ENCODE data around the gene SYT15. TPM values are rescaled to one million over a fixed set of nuclear protein-coding genes. Genes with fewer than 3 reads are reported as not detected.

Gene SYT15
- polyA plus RNA-seq, 1 of the 3 experiments (the other 2 are of a cell fraction), result 0.07 TPM

DNA sequence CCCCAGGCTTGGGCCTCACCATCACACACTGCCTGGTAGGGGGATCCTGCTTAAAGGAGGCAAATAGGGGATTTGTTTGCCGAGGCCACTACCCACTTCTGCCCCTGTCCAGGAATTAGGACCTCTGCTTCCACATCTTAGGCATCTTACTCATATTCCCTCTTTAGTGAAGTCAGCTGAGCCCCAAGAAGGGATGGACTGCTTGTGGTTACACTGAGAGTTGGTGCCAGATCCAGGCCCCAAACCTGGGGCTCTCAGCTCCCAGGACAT is 20.9 kb upstream of the SYT15 start (continued):
- no peak for TF ChIP-seq JUND (IDR thresholded peaks at IDR 0.05)
- no peak for TF ChIP-seq RFX5 (IDR thresholded peaks at IDR 0.05; ENCODE audit: low read length)

DNA sequence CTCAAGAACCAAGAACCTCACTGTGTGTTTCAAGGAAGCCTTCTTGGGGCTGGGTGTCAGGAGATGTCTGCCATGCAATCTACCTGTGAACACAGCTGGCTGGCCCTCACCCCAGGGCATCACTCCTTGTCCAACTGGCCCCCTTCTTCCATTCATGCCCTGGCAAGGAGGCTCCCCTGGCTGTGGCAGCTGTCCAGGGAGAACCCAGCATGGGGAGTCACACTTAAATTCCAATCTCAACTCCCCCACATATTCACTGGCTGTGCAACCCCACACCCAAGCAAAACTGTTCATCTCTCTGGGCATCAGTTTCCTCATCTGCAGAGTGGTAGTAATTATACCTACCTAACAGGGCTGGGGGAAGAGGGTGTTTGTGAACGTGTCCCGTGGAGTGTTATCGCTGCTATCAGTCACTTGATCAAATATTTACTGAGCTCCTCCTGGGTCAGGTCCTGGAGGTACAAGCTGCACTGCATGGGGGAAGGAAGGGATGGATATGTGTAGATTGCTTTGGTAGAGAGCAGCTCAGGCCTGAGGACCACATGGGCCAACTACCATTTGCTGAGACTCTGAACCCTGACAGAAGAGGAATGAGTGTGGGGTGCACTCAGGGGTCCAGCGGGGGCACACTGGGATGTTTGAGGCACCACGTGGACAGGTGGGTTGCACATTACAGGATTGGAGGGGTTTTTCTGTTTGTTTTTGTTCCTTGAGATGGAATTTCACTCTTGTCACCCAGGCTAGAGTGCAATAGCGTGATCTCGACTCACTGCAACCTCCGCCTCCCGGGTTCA is 20.3 kb upstream of the SYT15 start:
- no peaks in the 10 kb centered on the region for H4K20me1 ChIP-seq (ENCODE audit: insufficient read depth)
- H3K36me3 ChIP-seq (replicated peaks in 1 of 2; ENCODE audit: control insufficient read depth in 1 of 2, insufficient read depth in 2 of 2, low read length in 1 of 2), result no peaks in the 10 kb centered on the region
- no peak for TF ChIP-seq TCF12 (IDR thresholded peaks at IDR 0.05)
- TF ChIP-seq FOSL2 (IDR thresholded peaks at IDR 0.05; ENCODE audit: borderline replicate concordance, low read depth), result no peak
- TF ChIP-seq MAX (IDR thresholded peaks at IDR 0.05; ENCODE audit: low read depth), result no peak
- TF ChIP-seq, protein P1, sequence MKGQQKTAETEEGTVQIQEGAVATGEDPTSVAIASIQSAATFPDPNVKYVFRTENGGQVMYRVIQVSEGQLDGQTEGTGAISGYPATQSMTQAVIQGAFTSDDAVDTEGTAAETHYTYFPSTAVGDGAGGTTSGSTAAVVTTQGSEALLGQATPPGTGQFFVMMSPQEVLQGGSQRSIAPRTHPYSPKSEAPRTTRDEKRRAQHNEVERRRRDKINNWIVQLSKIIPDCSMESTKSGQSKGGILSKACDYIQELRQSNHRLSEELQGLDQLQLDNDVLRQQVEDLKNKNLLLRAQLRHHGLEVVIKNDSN (IDR thresholded peaks at IDR 0.05; ENCODE audit: borderline replicate concordance, low read depth), result no peak
- H3K79me2 ChIP-seq (ENCODE audit: insufficient read depth), result no peaks in the 10 kb centered on the region
- no peak overlapping the region for H3K27ac ChIP-seq (ENCODE audit: low read depth in 2 of 2, low read length in 1 of 2)
- H2AFZ ChIP-seq (ENCODE audit: low read depth), result no peak overlapping the region
- no peaks in the 10 kb centered on the region for H3F3A ChIP-seq (replicated peaks; ENCODE audit: insufficient read depth)
- DNase-seq, result no peak
- H3K9me3 ChIP-seq, result no peaks in the 10 kb centered on the region
- no peak overlapping the region for H3K4me3 ChIP-seq (ENCODE audit: low read depth in 2 of 2, low read length in 1 of 2)
- WGBS (ENCODE audit: low lambda C conversion rate), result 69% methylated on average over 9 of the region's 9 CpGs
- ChIA-PET POLR2A (no interaction called here), CTCF (interaction anchor here (1.2 to 1.4 kb wide), 2 partner anchors 13 to 1218 kb away, joined by 4 to 11 read pairs; no protein-coding TSS in a partner anchor)
- H3K9ac ChIP-seq, result no peak overlapping the region
- H3K4me1 ChIP-seq (ENCODE audit: control insufficient read depth in 1 of 2, insufficient read depth in 2 of 2, low read depth in 1 of 2, low read length in 1 of 2), result peaks cover 0 to 3% of the 10 kb centered on the region in 2 experiments; a peak in 1 of 4 replicates
- no peaks in the 10 kb centered on the region for H3K9me2 ChIP-seq
- peaks cover 37% of the 10 kb centered on the region for H3K27me3 ChIP-seq (ENCODE audit: insufficient read depth)
- H3K4me2 ChIP-seq, result no peak overlapping the region

DNA sequence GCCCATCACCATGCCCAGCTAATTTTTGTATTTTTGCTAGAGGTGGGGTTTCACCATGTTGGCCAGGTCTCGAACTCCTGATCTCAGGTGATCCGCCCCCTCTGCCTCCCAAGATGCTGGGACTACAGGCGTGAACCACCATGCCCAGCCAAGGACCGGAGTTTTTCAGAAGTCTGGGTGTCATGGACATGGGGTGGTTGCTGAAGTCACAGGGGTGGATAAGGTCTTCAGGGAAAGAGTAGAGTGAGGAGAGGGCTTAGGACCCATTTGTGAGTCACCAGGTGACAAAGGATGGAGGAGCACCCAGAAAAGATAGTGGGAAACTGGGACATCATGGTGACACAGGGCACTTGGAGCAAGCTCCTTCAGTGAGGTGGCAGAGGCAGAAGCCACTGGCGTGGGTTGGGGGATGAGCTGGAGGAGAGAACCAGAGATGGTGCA is 19.7 kb upstream of the SYT15 start:
- ChIA-PET CTCF (interaction anchor here (1.4 kb wide), 1 partner anchor 1217 kb away, joined by 4 read pairs; no protein-coding TSS in a partner anchor), POLR2A (interaction anchor here (0.7 kb wide), 1 partner anchor 14 kb away, joined by 3 read pairs; no protein-coding TSS in a partner anchor)
- no peaks in the 10 kb centered on the region for H4K20me1 ChIP-seq (ENCODE audit: insufficient read depth)
- no peak overlapping the region for H2AFZ ChIP-seq (ENCODE audit: low read depth)
- H3K9me3 ChIP-seq, result no peaks in the 10 kb centered on the region
- H3K27me3 ChIP-seq (ENCODE audit: insufficient read depth), result peaks cover 37% of the 10 kb centered on the region
- no peak overlapping the region for H3K27ac ChIP-seq (ENCODE audit: low read depth in 2 of 2, low read length in 1 of 2)
- H3F3A ChIP-seq (replicated peaks; ENCODE audit: insufficient read depth), result no peaks in the 10 kb centered on the region
- H3K4me1 ChIP-seq (ENCODE audit: control insufficient read depth in 1 of 2, insufficient read depth in 2 of 2, low read depth in 1 of 2, low read length in 1 of 2), result peaks cover 0 to 3% of the 10 kb centered on the region in 2 experiments; a peak in 1 of 4 replicates
- no peaks in the 10 kb centered on the region for H3K36me3 ChIP-seq (replicated peaks in 1 of 2; ENCODE audit: control insufficient read depth in 1 of 2, insufficient read depth in 2 of 2, low read length in 1 of 2)
- no peaks in the 10 kb centered on the region for H3K9me2 ChIP-seq
- H3K9ac ChIP-seq, result no peak overlapping the region
- 80% methylated on average over 5 of the region's 5 CpGs for WGBS (ENCODE audit: low lambda C conversion rate)
- H3K79me2 ChIP-seq (ENCODE audit: insufficient read depth), result no peaks in the 10 kb centered on the region
- H3K4me3 ChIP-seq (ENCODE audit: low read depth in 2 of 2, low read length in 1 of 2), result no peak overlapping the region
- no peak for DNase-seq
- no peak overlapping the region for H3K4me2 ChIP-seq
- no peak for TF ChIP-seq YY1 (IDR thresholded peaks at IDR 0.05; ENCODE audit: low read depth)
- TF ChIP-seq CHD2 (IDR thresholded peaks at IDR 0.05; ENCODE audit: low read length, partially characterized antibody), result no peak
- TF ChIP-seq, protein P2, sequence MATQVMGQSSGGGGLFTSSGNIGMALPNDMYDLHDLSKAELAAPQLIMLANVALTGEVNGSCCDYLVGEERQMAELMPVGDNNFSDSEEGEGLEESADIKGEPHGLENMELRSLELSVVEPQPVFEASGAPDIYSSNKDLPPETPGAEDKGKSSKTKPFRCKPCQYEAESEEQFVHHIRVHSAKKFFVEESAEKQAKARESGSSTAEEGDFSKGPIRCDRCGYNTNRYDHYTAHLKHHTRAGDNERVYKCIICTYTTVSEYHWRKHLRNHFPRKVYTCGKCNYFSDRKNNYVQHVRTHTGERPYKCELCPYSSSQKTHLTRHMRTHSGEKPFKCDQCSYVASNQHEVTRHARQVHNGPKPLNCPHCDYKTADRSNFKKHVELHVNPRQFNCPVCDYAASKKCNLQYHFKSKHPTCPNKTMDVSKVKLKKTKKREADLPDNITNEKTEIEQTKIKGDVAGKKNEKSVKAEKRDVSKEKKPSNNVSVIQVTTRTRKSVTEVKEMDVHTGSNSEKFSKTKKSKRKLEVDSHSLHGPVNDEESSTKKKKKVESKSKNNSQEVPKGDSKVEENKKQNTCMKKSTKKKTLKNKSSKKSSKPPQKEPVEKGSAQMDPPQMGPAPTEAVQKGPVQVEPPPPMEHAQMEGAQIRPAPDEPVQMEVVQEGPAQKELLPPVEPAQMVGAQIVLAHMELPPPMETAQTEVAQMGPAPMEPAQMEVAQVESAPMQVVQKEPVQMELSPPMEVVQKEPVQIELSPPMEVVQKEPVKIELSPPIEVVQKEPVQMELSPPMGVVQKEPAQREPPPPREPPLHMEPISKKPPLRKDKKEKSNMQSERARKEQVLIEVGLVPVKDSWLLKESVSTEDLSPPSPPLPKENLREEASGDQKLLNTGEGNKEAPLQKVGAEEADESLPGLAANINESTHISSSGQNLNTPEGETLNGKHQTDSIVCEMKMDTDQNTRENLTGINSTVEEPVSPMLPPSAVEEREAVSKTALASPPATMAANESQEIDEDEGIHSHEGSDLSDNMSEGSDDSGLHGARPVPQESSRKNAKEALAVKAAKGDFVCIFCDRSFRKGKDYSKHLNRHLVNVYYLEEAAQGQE (IDR thresholded peaks at IDR 0.05; ENCODE audit: low read depth, low read length), result no peak
- TF ChIP-seq MAX (IDR thresholded peaks at IDR 0.05; ENCODE audit: low read depth), result no peak
- TF ChIP-seq PBX3 (IDR thresholded peaks at IDR 0.05), result no peak
- no peak for TF ChIP-seq EZH2phosphoT487 (IDR thresholded peaks at IDR 0.05; ENCODE audit: borderline replicate concordance, low read depth)
- TF ChIP-seq, protein P3, sequence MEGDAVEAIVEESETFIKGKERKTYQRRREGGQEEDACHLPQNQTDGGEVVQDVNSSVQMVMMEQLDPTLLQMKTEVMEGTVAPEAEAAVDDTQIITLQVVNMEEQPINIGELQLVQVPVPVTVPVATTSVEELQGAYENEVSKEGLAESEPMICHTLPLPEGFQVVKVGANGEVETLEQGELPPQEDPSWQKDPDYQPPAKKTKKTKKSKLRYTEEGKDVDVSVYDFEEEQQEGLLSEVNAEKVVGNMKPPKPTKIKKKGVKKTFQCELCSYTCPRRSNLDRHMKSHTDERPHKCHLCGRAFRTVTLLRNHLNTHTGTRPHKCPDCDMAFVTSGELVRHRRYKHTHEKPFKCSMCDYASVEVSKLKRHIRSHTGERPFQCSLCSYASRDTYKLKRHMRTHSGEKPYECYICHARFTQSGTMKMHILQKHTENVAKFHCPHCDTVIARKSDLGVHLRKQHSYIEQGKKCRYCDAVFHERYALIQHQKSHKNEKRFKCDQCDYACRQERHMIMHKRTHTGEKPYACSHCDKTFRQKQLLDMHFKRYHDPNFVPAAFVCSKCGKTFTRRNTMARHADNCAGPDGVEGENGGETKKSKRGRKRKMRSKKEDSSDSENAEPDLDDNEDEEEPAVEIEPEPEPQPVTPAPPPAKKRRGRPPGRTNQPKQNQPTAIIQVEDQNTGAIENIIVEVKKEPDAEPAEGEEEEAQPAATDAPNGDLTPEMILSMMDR (IDR thresholded peaks at IDR 0.05), result no peak
- TF ChIP-seq MEF2A (IDR thresholded peaks at IDR 0.05; ENCODE audit: borderline replicate concordance, low read depth), result no peak
- no peak for TF ChIP-seq RAD21 (IDR thresholded peaks at IDR 0.05; ENCODE audit: low read length)
- no peak for TF ChIP-seq GABPA (IDR thresholded peaks at IDR 0.05; ENCODE audit: low read depth)
- no peak for TF ChIP-seq TCF12 (IDR thresholded peaks at IDR 0.05)
